COLO829 (cell line): Measurements from ENCODE around the gene IFTAP.
"Not testable (repeated sequence)": the region's sequence is repeated elsewhere in the genome, so short reads cannot be mapped to it uniquely, and the experiment has no call there.

Experiments
- DNase-seq: peaks from one replicate; pipeline ENCODE4 v3.0.0; 2012; ENCODE audit warnings: low spot score

Gene IFTAP

GRCh38 chr11:36594316-36594989 is at the start of gene IFTAP:
IFTAP (plus strand) TSS chr11:36594502; CDS start chr11:36610104, 15,602 bp downstream.
- peak; percentile 94 for DNase-seq

- peak; percentile 33 for DNase-seq
Observed at GRCh38 chr11:36550385-36551115, 43.8 kb upstream of the IFTAP start.

- DNase-seq: not testable (repeated sequence)
Observed at GRCh38 chr11:36557390-36557789, 36.9 kb upstream of the IFTAP start.

- no peak for DNase-seq
Observed at GRCh38 chr11:36557991-36558390, 36.3 kb upstream of the IFTAP start.

GRCh38 chr11:36558571-36559413 is 35.5 kb upstream of the IFTAP start:
- DNase-seq: no peak

GRCh38 chr11:36564376-36565030 is 29.8 kb upstream of the IFTAP start:
- DNase-seq: peak; percentile 54

GRCh38 chr11:36565031-36565610 is 29.2 kb upstream of the IFTAP start:
- no peak for DNase-seq

- no peak for DNase-seq
Observed at GRCh38 chr11:36566407-36567053, 27.8 kb upstream of the IFTAP start.

- no peak for DNase-seq
Observed at GRCh38 chr11:36567694-36568093, 26.6 kb upstream of the IFTAP start, which contains the start of gene RAG1. RAG1 (plus strand) TSS chr11:36568007; CDS start chr11:36573305, 5,298 bp downstream.

- no peak for DNase-seq
Observed at GRCh38 chr11:36569095-36569494, 25.2 kb upstream of the IFTAP start.

- DNase-seq: no peak
Observed at GRCh38 chr11:36574486-36574885, 19.8 kb upstream of the IFTAP start.

GRCh38 chr11:36577373-36577772 is 16.9 kb upstream of the IFTAP start:
- DNase-seq: no peak

- no peak for DNase-seq
Observed at GRCh38 chr11:36577859-36578258, 16.4 kb upstream of the IFTAP start.

GRCh38 chr11:36578458-36578857 is 15.8 kb upstream of the IFTAP start:
- DNase-seq: no peak

- no peak for DNase-seq
Observed at GRCh38 chr11:36581536-36581935, 12.8 kb upstream of the IFTAP start.

GRCh38 chr11:36583667-36584066 is 10.6 kb upstream of the IFTAP start:
- DNase-seq: no peak

GRCh38 chr11:36586543-36586942 is 7.8 kb upstream of the IFTAP start:
- no peak for DNase-seq

GRCh38 chr11:36588099-36588498 is 6.2 kb upstream of the IFTAP start:
- no peak for DNase-seq

GRCh38 chr11:36590513-36590912 is 3.8 kb upstream of the IFTAP start:
- no peak for DNase-seq

- DNase-seq: no peak
Observed at GRCh38 chr11:36591433-36591832, 2.9 kb upstream of the IFTAP start.

- DNase-seq: no peak
Observed at GRCh38 chr11:36596880-36597279, 2.6 kb downstream of the IFTAP start.
